ENCODE data around the gene POLD1.
"Not testable (repeated sequence)": the region's sequence is repeated elsewhere in the genome, so short reads cannot be mapped to it uniquely, and the experiment has no call there.

POLD1 gene

GRCh38 chr19:50365434-50366306 is 18.5 kb upstream of the POLD1 start, which contains the start of gene NAPSA:
NAPSA (minus strand) TSS chr19:50365639; CDS start chr19:50365621, 18 bp downstream.
- no peak for DNase-seq

GRCh38 chr19:50368649-50369570 is 15.2 kb upstream of the POLD1 start:
- DNase-seq = peak; percentile 85 to 86

GRCh38 chr19:50371914-50372475 is 12.2 kb upstream of the POLD1 start:
- DNase-seq = no peak

GRCh38 chr19:50376166-50377050 is 7.7 kb upstream of the POLD1 start, which contains the start of gene NR1H2:
NR1H2 (plus strand) TSS chr19:50376457; CDS start chr19:50377606, 1,149 bp downstream.
- peak; percentile 93 to 97 for DNase-seq

- DNase-seq = no peak
Measured at GRCh38 chr19:50377051-50377461, 7.1 kb upstream of the POLD1 start.

- no peak for DNase-seq
Measured at GRCh38 chr19:50377517-50377916, 6.6 kb upstream of the POLD1 start.

GRCh38 chr19:50378169-50378862 is 5.8 kb upstream of the POLD1 start:
- DNase-seq = no peak

GRCh38 chr19:50378863-50379236 is 5.3 kb upstream of the POLD1 start:
- no peak for DNase-seq

- DNase-seq = no peak
Measured at GRCh38 chr19:50379602-50380001, 4.5 kb upstream of the POLD1 start.

GRCh38 chr19:50380137-50380536 is 4.0 kb upstream of the POLD1 start:
- DNase-seq = no peak

GRCh38 chr19:50380751-50381151 is 3.4 kb upstream of the POLD1 start:
- no peak for DNase-seq

GRCh38 chr19:50381881-50382729 is 2.0 kb upstream of the POLD1 start:
- no peak for DNase-seq

GRCh38 chr19:50383001-50383851 is 921 bp upstream of the POLD1 start:
- DNase-seq = no peak

GRCh38 chr19:50384685-50385535 is 763 bp downstream of the POLD1 start:
- no peak for DNase-seq

- no peak for DNase-seq
Measured at GRCh38 chr19:50387176-50387867, 3.2 kb downstream of the POLD1 start.

- no peak for DNase-seq
Measured at GRCh38 chr19:50387868-50388245, 3.7 kb downstream of the POLD1 start.

GRCh38 chr19:50390295-50390694 is 6.1 kb downstream of the POLD1 start:
- not testable (repeated sequence) for DNase-seq

GRCh38 chr19:50390952-50391351 is 6.8 kb downstream of the POLD1 start:
- DNase-seq = not testable (repeated sequence)
